Loucy (cell line): ENCODE data around the gene GMPR2.
"Not testable (repeated sequence)": the region's sequence is repeated elsewhere in the genome, so short reads cannot be mapped to it uniquely, and the experiment has no call there.

Experiments
- H2AFZ ChIP-seq: fragments of 200-600 bp; sonication (generic); 2 replicates; pipeline ENCODE4 v1.6.0; 2016; ENCODE audit warnings: antibody characterized with exemption, mild to moderate bottlenecking, low read length, moderate library complexity
- H3F3A ChIP-seq: fragments of 200-600 bp; 2 replicates; pipeline ENCODE4 v1.6.0; 2016; ENCODE audit warnings: antibody characterized with exemption, low read depth, mild to moderate bottlenecking
- H3K27me3 ChIP-seq: fragments of 200-600 bp; sonication (generic); 2 replicates; pipeline ENCODE4 v1.6.1; 2014; ENCODE audit warnings: low read length, mild to moderate bottlenecking; ENCODE audit not compliant: insufficient read depth, poor library complexity, severe bottlenecking
- H3K36me3 ChIP-seq: fragments of 200-600 bp; sonication (generic); 2 replicates; pipeline ENCODE4 v1.6.1; 2016; ENCODE audit warnings: low read length; ENCODE audit not compliant: insufficient read depth
- H3K4me1 ChIP-seq: fragments of 200-600 bp; sonication (generic); 2 replicates; pipeline ENCODE4 v1.5.1; 2014; ENCODE audit warnings: low read length, mild to moderate bottlenecking; ENCODE audit not compliant: insufficient read depth, poor library complexity, severe bottlenecking
- H3K4me2 ChIP-seq: fragments of 200-600 bp; sonication (generic); 2 replicates; pipeline ENCODE4 v1.6.0; 2014; ENCODE audit warnings: antibody characterized with exemption, low read length, low read depth, mild to moderate bottlenecking; ENCODE audit not compliant: poor library complexity, severe bottlenecking
- H3K4me3 ChIP-seq: fragments of 200-600 bp; sonication (generic); 2 replicates; pipeline ENCODE4 v1.5.1; 2014; ENCODE audit warnings: low read length, mild to moderate bottlenecking, mixed read lengths; ENCODE audit not compliant: poor library complexity, severe bottlenecking
- H3K79me2 ChIP-seq: fragments of 200-600 bp; sonication (generic); 2 replicates; pipeline ENCODE4 v1.6.1; 2014; ENCODE audit warnings: low read length; ENCODE audit not compliant: insufficient read depth
- H3K9ac ChIP-seq: fragments of 200-600 bp; sonication (generic); 2 replicates; pipeline ENCODE4 v1.6.0; 2014; ENCODE audit warnings: mild to moderate bottlenecking, low read depth, low read length, moderate library complexity; ENCODE audit not compliant: poor library complexity, severe bottlenecking
- H3K9me2 ChIP-seq: fragments of 200-600 bp; sonication (generic); replicated peaks from 2 replicates; pipeline ENCODE4 v1.6.1; 2016; ENCODE audit warnings: low read depth, low read length, mixed read lengths
- H3K9me3 ChIP-seq: fragments of 200-600 bp; sonication (generic); 2 replicates; pipeline ENCODE4 v1.6.1; 2014; ENCODE audit warnings: mild to moderate bottlenecking, antibody characterized with exemption, low read length, low read depth; ENCODE audit not compliant: insufficient read depth
- H4K20me1 ChIP-seq: fragments of 200-600 bp; sonication (generic); 2 replicates; pipeline ENCODE4 v1.6.0; 2014; ENCODE audit warnings: antibody characterized with exemption, low read length, mild to moderate bottlenecking; ENCODE audit not compliant: insufficient read depth, poor library complexity, severe bottlenecking
- EZH2phosphoT487 ChIP-seq: fragments of 200-600 bp; IDR thresholded peaks from 2 replicates; pipeline ENCODE4 v1.6.1; 2018; ENCODE audit warnings: antibody characterized with exemption, mild to moderate bottlenecking, moderate library complexity, borderline replicate concordance
- TF ChIP-seq, protein P1 (sequence below): fragments of 200-600 bp; sonication (generic); conservative IDR thresholded peaks from 2 replicates; pipeline ENCODE4 v1.5.1; 2014; ENCODE audit warnings: mild to moderate bottlenecking, antibody characterized with exemption, low read length

The GMPR2 gene

DNA sequence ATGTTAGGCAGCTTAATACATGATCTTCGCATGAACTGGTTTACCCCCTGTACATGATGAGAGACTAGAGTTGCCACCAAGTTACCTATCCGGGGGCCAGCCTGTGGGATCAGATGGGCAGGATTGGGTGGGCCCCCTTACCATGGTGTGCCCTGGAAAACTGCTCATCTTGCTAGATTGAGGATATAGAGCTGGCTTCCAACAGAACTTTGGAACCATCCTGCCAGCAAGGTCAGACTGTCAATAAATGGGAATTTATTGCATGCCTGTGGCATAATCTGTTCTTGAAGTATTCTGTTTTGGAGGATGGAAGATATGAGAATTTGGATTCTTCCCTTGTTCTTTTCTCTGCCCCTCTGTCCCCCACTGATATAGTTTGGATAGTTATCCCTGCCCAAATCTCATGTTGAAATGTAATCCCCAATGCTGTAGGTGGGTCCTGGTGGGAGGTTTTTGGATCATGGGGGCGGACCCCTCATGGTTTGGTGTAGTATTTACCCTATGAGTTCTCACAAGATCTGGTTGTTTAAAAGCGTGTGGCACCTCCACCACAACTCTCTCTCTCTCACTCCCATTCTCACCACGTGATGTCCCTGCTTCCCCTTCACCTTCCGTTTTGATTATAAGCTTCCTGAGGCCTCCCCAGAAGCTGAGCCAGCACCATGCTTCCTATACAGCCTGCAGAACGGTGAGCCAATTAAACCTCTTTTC, 33.8 kb upstream of the GMPR2 start:
- H3K9me2 ChIP-seq = no peaks in the 10 kb centered on the region
- H3F3A ChIP-seq = no peaks in the 10 kb centered on the region
- no peaks in the 10 kb centered on the region; the same call in 1 of the 2 replicates for H3K36me3 ChIP-seq
- H3K27me3 ChIP-seq = no peaks in the 10 kb centered on the region
- H3K9ac ChIP-seq = no peak overlapping the region
- TF ChIP-seq, protein P1, sequence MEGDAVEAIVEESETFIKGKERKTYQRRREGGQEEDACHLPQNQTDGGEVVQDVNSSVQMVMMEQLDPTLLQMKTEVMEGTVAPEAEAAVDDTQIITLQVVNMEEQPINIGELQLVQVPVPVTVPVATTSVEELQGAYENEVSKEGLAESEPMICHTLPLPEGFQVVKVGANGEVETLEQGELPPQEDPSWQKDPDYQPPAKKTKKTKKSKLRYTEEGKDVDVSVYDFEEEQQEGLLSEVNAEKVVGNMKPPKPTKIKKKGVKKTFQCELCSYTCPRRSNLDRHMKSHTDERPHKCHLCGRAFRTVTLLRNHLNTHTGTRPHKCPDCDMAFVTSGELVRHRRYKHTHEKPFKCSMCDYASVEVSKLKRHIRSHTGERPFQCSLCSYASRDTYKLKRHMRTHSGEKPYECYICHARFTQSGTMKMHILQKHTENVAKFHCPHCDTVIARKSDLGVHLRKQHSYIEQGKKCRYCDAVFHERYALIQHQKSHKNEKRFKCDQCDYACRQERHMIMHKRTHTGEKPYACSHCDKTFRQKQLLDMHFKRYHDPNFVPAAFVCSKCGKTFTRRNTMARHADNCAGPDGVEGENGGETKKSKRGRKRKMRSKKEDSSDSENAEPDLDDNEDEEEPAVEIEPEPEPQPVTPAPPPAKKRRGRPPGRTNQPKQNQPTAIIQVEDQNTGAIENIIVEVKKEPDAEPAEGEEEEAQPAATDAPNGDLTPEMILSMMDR = no peak
- TF ChIP-seq EZH2phosphoT487 = no peak
- H3K4me3 ChIP-seq = no peak overlapping the region
- H3K9me3 ChIP-seq = no peaks in the 10 kb centered on the region; the same call in 1 of the 2 replicates
- H4K20me1 ChIP-seq = no peaks in the 10 kb centered on the region
- H3K4me1 ChIP-seq = peaks cover 22% of the 10 kb centered on the region
- peak overlapping the region; percentile 12 for H3K4me2 ChIP-seq
- peaks cover 29% of the 10 kb centered on the region for H3K79me2 ChIP-seq
- H2AFZ ChIP-seq = no peak overlapping the region

DNA sequence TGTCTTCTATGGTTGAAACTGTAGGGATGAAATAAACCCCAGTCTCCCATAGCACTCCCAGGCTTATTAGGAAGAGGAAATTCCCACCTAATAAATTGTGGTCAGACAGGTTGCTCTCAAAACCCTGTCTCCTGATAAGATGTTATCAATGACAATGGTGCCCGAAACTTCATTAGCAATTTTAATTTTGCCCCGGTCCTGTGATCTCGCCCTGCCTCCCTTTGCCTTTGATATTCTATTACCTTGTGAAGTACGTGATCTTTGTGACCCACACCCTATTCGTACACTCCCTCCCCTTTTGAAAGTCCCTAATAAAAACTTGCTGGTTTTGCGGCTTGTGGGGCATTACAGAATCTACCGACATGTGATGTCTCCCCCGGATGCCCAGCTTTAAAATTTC, 30.2 kb upstream of the GMPR2 start:
- not testable (repeated sequence) for H3K9ac ChIP-seq, H3K4me3 ChIP-seq

DNA sequence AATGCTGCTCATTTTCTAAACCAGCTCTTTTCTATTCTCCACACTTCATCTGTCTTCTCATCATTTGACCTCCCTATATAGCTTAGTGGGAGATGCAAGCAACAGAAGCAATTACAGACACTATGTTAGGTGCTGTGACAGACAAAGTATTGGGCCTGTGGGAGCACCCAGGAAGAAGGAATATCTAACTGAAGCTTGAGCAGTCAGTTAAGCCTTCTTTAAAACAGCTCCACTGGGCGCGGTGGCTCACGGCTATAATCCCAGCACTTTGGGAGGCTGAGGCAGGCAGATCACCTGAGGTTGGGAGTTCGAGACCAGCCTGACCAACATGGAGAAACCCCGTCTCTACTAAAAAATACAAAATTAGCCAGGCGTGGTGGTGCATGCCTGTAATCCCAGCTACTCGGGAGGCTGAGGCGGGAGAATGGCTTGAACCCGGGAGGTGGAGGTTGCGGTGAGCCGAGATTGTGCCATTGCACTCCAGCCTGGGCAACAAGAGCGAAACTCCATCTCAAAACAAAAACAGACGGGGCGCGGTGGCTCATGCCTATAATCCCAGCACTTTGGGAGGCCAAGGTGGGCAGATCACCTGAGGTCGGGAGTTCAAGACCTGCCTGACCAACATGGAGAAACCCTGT, 29.4 kb upstream of the GMPR2 start:
- not testable (repeated sequence) for H3K27me3 ChIP-seq, H3F3A ChIP-seq, H4K20me1 ChIP-seq, H3K9me3 ChIP-seq, H3K4me2 ChIP-seq, H3K79me2 ChIP-seq, H3K36me3 ChIP-seq, H3K9ac ChIP-seq, H3K4me3 ChIP-seq, H2AFZ ChIP-seq, H3K9me2 ChIP-seq, H3K4me1 ChIP-seq

More for the DNA sequence above, 30.2 kb upstream of the GMPR2 start:
- H3K79me2 ChIP-seq, H3K9me3 ChIP-seq, H3K36me3 ChIP-seq, H3K4me2 ChIP-seq, H3F3A ChIP-seq, H2AFZ ChIP-seq, H4K20me1 ChIP-seq, H3K27me3 ChIP-seq, H3K4me1 ChIP-seq, H3K9me2 ChIP-seq: not testable (repeated sequence)

GRCh38 chr14:24204163-24205146, 28.3 kb upstream of the GMPR2 start:
- H2AFZ ChIP-seq = no peak overlapping the region
- no peak overlapping the region for H3K9ac ChIP-seq
- peaks cover 13% of the 10 kb centered on the region; the same call in 1 of the 2 replicates for H3K36me3 ChIP-seq
- no peaks in the 10 kb centered on the region for H4K20me1 ChIP-seq
- no peaks in the 10 kb centered on the region for H3K79me2 ChIP-seq
- no peaks in the 10 kb centered on the region for H3K27me3 ChIP-seq
- no peaks in the 10 kb centered on the region for H3K9me2 ChIP-seq
- no peak for TF ChIP-seq EZH2phosphoT487
- TF ChIP-seq, protein P1 = no peak
- H3K9me3 ChIP-seq = no peaks in the 10 kb centered on the region; the same call in 1 of the 2 replicates
- no peaks in the 10 kb centered on the region for H3F3A ChIP-seq
- H3K4me3 ChIP-seq = no peak overlapping the region
- no peaks in the 10 kb centered on the region for H3K4me1 ChIP-seq
- H3K4me2 ChIP-seq = no peak overlapping the region
